Stimulated activated CD4-positive, alpha-beta T cell treated with anti-CD3 and anti-CD28 coated beads, Interleukin-1b, Interleukin-23, amount 100 ng/mL, for 4 hours (primary cell): ENCODE results near the gene KCNJ10.

Source experiments
- DNase-seq, 2 donors: peaks; one replicate each; pipeline ENCODE4 v3.0.0-alpha.2; 2020; ENCODE audit warnings: low read depth in 2 of 2

KCNJ10 gene

DNA sequence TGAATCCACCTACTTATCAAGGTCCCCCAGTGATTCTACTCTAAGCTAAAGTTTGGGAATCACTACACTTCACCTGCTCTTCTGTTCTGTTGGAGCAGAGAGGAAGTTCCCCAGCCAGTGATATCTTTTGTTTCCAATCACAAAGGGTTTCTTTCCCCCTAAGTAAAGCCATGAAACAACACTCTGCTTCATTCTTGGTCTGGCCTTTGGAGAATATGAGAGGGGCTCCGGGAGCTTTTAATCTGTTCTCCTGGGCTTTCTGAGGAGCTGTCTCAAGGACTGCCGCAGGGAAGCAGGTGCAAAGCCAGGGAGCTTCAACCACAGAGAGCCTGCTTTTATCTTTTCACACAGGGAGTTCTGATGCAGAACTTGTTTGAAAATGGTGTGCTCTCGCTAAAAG is 105.8 kb downstream of the KCNJ10 start:
- DNase-seq: no peak

DNA sequence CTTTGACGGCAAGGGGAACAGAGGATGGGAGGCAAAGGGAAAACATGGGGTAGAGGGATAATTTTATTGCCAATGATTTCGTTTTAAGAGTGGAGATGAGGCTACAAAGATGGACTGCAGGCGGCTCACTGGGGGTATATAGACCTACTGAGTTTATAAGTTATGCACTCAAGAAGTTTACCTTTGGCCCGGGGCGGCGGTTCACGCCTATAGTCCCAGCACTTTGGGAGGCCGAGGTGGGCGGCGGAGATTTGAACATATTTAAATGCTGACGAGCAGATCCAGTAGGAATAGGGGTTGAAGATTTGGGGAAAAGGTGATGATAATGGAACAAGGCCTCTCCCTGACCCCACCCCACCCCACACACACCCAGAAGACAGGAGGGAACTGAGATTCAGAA is 107.8 kb downstream of the KCNJ10 start:
- DNase-seq: no peak

DNA sequence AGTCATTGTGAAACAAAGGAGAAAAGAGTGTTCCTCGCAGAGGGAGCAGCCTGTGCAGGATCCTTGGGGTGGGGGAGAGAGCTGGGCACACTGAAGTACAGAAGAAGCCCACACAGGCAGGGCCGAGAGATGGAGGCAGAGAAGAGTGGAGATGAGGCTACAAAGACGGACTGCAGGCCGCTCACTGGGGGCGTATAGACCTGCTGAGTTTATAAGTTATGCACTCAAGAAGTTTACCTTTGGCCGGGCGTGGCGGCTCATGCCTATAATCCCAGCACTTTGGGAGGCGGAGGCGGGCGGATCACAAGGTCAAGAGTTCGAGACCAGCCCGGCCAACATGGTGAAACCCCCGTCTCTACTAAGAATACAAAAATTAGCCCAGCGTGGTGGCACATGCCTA is 108.3 kb downstream of the KCNJ10 start:
- DNase-seq: no peak

DNA sequence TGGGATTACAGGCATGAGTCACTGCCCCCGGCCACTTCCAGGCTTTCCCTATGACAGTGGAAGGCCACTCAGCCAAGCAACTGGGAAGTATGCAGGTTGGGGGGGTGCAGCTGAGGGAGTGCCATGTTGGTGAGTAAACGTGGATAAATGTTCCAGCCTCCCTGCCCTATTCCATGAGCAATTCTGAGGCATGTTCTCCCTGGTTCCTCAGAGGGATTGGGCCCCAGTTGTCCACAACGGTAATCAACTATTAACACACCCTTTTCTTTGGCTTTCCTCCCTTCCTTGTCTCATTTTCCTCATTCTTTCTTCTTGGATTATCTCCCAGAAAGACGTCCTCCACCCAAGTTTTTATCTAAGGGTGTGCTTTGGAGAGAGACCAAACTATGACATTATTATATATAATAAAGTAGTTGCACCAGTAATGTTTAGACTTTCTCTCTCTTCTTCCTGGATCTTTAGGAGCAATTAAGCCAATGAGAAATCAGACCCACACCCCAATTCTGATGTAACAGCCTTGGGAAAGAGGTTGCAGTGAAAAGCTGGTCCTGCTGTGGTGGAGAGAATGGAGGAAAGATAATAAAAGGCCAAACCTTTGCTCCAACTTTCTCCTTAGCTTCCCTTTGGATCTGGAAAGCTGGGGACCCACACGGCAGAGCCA is 109.1 kb downstream of the KCNJ10 start:
- DNase-seq: no peak

DNA sequence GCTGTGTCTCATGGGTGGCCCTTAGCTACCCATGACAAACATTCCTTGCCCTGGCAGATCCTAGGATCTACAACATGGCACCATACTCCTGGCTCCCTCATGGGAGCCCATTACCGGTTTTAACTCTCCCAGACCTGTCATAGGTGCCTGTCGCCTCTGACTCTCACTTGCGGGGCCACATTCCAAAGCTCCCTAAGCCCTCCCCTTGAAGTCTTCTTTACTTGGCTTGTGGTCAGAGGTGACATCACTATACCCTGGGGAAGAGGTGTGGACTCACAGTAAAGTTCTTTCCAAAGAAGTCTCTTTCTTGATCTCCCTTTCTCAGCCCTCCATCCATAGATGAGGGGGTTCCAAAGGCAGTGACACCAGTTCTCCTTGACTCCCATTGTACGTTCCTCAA is 110.5 kb downstream of the KCNJ10 start:
- DNase-seq: no peak

DNA sequence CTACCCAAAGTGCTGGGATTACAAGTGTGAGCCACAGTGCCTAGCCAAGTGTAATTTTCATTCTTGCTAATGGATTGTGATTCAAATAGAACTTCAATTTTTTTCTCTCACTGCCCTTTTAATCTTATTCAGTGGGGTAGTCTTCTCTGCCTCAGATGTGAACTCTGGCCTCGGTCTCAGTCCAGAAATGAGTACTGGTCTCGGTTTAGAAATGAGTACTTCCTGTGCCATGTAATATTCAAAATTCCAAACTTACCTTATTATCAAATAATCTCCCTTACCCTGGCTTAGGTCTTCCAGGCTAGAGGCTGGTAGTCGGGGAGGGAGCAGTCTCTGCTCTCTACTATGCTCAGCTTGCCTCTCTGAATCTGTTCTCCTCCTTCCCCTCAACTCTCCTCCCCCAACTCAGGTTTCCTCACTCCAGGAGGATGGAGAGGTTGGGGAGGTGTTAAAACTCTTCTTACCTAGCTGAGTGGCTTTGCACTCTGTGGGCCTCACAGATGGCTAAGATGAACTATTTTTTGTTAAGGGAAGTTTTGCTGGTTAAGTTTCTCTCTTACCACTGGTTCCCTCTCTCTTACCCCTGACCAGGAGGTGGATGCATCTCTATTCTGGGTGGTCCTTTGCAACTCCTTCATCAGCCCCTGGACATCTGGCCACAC is 111.1 kb downstream of the KCNJ10 start:
- no peak for DNase-seq

DNA sequence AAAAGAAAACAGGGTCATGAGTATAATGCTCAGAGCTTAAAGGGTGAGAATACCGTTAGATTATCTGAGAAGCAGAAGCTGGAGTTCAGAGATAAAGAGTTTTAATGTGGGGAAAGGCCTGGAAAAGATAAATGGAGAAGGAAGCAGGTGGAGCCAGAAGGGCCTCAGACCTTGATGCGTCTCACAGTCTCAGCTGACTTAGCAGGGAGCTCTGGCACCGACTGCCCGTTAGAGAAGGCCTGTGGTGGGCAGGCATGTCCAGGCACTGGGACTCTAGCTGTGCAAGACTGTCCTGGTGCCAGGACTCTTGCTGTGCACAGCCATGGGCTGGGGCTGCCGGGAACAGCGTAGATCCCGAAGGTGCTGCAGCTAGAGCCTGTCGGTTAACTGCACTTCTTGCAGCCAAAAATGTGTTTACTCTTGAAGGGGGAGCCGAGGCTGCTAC is 112.1 kb downstream of the KCNJ10 start:
- no peak for DNase-seq

DNA sequence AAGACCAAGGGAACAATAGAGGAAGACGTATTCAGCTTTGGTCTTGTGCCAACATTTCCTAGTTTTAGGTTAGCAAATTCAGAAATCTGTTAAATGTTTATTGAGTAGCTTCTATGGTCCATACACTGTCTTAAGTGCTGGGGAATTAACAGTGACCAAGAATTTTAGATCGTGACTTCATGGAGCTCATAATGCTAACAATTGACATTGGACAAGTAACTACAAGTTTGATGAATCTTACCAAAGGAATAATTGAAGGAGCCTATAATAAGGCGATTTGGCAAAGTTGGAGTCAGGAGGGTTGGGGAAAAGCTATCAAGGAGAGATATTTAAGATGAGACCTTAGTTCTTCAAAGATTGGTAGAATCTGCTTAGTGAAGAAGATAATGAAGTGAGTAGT is 114.5 kb downstream of the KCNJ10 start:
- no peak for DNase-seq

DNA sequence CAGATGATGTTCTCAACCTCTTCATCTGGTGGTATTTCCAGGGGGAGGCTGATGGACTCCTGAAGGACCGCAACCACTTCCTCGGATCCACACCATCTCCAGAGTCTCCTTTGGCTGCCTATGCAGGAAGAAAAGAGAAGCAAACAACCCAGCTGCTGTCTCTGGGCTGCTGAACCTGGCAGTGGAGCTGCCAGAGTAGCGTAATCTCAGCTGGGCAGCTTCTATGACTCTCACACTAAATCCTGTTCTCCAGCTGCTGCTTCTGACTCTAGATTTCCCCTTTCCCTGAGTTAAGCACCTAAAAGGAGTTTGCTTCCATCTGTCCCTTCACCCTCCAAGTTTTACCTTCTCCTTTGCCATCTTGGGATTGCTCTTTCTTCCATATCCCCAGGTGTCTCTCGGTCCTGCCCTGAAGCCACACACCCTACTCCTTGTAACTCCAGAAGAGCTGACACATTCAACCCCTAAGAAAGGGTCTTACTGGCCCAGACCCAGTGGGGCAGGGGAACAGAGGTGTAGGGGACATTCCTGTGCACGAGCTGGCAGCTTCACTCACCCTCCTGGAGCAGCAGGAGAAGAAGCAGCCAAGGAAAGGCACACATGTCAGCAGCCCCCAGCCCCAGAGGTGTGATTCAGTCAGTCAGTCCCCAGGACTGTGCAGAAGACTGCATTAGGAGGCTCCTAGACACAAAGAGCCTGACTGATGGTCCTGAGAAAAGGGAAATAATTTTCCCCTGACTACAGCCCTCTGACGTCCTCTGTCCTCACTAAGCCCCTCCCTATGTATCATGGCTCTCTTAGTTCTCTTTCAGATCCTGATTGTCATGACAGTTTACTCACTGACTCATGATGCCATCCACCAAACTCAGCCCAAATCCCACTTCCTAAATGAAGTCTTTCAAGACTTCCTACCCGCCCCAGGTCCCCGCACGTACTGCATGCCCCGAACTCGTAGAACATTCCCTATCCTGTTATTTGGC is 116.1 kb downstream of the KCNJ10 start, which contains the start of gene SLAMF9:
Gene SLAMF9, minus strand, starts transcription at position 702 of the 980 bp plus-strand sequence. Its CDS starts 100 bp downstream, at position 602.
- no peak for DNase-seq

DNA sequence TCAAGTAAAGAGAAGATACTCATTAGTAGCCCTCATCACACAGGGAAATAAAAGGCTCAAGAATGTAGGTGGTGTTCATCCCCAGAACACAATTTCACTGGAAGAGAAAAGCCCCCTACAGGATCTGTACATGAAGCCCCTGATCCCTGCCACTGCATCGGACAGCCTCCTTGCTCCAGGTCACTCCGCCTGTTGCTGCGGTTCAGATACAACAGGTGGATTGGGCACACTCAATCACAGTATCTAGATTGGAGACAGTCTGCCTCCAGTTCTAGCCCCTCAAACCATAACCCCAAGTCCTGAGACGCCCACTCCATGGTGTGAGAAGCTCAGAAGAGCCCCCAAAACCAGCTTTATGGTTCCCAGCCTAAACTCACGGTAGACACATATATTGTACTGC is 117.0 kb downstream of the KCNJ10 start:
- DNase-seq: no peak

DNA sequence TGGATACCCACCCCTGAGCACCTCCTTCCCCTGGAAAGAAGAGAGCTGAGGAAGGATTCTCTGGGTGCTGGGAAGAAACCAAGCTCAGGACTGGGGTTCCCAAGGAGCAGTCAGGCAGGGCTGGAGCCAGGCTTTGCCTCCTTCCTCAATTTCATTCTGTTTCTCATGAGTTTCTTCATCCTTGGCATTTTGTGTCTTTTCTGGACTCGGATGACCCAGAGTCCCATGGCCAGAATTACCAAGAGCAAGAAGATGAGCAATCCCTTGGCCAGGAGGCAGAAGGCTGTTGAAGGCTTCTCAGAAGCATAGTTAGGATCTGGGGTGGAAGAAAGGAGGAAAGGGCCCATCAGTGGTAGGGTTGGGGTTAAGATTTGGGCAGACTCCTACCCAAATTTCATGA is 118.4 kb downstream of the KCNJ10 start:
- DNase-seq: no peak

DNA sequence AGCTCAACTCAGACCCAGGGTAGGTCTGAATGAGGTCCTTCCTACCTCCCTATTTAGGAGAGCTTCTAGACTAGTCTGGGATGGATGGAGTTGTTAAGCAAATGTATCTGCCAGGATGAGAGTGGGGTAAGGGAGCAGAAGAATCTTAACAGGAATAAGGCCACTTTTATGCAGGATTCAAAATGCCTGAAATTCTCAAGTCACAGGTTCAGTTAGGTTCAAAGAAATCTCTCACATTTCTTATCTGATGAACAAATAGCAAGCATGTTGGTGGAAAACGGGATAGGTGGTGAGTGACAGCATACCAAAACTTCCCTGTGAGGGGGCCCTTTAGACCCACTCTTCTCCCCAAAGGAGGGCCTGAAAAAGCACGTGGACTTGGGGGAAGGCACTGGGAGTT is 118.9 kb downstream of the KCNJ10 start:
- DNase-seq: no peak

DNA sequence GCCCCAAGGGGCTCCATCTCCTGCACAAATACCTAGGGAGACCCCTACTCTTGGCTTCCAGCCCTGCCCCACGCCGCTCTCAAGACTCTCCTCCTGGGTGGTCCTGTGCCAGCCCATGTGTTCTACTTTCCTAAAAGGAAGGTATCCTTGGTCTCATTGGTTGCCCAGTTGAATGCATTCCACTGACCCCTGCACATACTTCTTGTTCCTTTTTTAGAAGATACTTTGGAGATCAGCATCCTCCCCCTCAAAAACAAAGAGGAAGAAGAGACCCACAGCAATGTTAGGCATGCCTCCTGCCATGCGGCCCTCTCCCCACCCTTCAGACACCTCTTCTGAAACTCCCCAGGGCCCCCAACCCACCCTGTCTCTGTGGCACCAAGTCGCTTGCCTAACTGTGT is 120.0 kb downstream of the KCNJ10 start:
- no peak for DNase-seq

DNA sequence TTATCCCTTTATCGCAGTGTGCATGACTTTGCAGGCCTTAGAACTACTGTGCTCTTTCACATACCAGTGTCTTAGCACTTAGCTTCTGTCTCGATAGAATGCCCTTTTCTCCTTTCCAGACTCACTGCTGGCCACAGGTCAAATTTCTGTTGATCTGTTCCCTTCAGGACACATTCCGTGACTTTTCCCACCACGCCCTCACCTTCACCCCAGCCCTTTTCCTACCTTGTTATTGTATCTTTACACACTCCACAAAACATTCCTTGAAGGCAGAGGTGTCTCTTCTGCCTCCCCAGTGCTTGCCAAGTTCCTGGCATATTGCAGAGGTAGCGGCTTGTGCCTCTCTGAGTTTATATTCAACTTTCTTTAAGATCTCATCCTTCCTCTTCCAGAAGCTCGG is 120.8 kb downstream of the KCNJ10 start:
- no peak for DNase-seq
